GM12878 (cell line): ENCODE data around the gene URI1. TPM values are rescaled to one million over a fixed set of nuclear protein-coding genes. Genes with fewer than 3 reads are reported as not detected.
A peak's percentile ranks its signal among the peaks of the same experiment; 100 is the strongest.

Experiments
- ATF7 ChIP-seq: fragments of 450-650 bp; IDR thresholded peaks from 2 replicates; pipeline ENCODE4 v1.6.1; 2016; ENCODE audit warnings: low read depth, mild to moderate bottlenecking
- BHLHE40 ChIP-seq, 2 experiments: fragments of 450-650 bp in 1 of 2; IDR thresholded peaks; 2 replicates each; pipeline ENCODE4 v1.6.1; 2011 to 2017; ENCODE audit warnings: low read depth in 2 of 2, borderline replicate concordance in 1 of 2, improper control_type of control experiment in 1 of 2, low read length in 1 of 2, mild to moderate bottlenecking in 1 of 2
- ETV6 ChIP-seq, 2 experiments: fragments of 450-650 bp in 1 of 2; IDR thresholded peaks in 1 of 2; conservative IDR thresholded peaks in 1 of 2; 2 replicates each; pipeline ENCODE4 v1.6.1; 2014; ENCODE audit warnings: antibody characterized with exemption in 1 of 2, borderline replicate concordance in 1 of 2, low read depth in 1 of 2, mild to moderate bottlenecking in 1 of 2, moderate library complexity in 1 of 2
- IKZF1 ChIP-seq: fragments of 450-650 bp; conservative IDR thresholded peaks from 2 replicates; pipeline ENCODE4 v1.6.1; 2017; ENCODE audit warnings: antibody characterized with exemption, mild to moderate bottlenecking
- NFIC ChIP-seq: IDR thresholded peaks from 2 replicates; pipeline ENCODE4 v1.6.1; 2012; ENCODE audit warnings: low read depth, mild to moderate bottlenecking, inconsistent platforms, low read length, moderate library complexity
- NFYB ChIP-seq: IDR thresholded peaks from 2 replicates; pipeline ENCODE4 v1.6.1; 2011; ENCODE audit warnings: low read depth, mild to moderate bottlenecking, low read length, improper control_type of control experiment, moderate library complexity; ENCODE audit not compliant: insufficient read depth
- PKNOX1 ChIP-seq: fragments of 450-650 bp; IDR thresholded peaks from 2 replicates; pipeline ENCODE4 v1.6.1; 2016; ENCODE audit warnings: mild to moderate bottlenecking
- RELB ChIP-seq: fragments of 450-650 bp; IDR thresholded peaks from 2 replicates; pipeline ENCODE4 v1.6.1; 2017; ENCODE audit warnings: low read depth, mild to moderate bottlenecking, moderate library complexity
- RUNX3 ChIP-seq: IDR thresholded peaks from 2 replicates; pipeline ENCODE4 v1.6.1; 2012; ENCODE audit warnings: low read length, inconsistent platforms
- SMARCA5 ChIP-seq: fragments of 450-650 bp; IDR thresholded peaks from 2 replicates; pipeline ENCODE4 v1.6.1; 2017; ENCODE audit warnings: mild to moderate bottlenecking
- SRF ChIP-seq, 2 experiments: IDR thresholded peaks; 2 replicates each; pipeline ENCODE4 v1.6.1; 2011; ENCODE audit warnings: low read depth in 2 of 2, low read length in 2 of 2, mild to moderate bottlenecking in 1 of 2, moderate library complexity in 1 of 2
- SUPT20H ChIP-seq: IDR thresholded peaks from 2 replicates; pipeline ENCODE4 v1.6.1; 2011; ENCODE audit warnings: low read depth, mild to moderate bottlenecking, low read length, moderate library complexity, borderline replicate concordance; ENCODE audit not compliant: control insufficient read depth
- ZBTB11 ChIP-seq: fragments of 450-650 bp; formaldehyde crosslinking; IDR thresholded peaks from 2 replicates; pipeline ENCODE4 v1.5.0; 2022; ENCODE audit warnings: mild to moderate bottlenecking, missing genetic modification characterization
- polyA plus RNA-seq, 11 experiments: library from polyadenylated mRNA; depleted of rRNA in 4 of 11; unstranded in 6 of 11; stranded (reverse) in 5 of 11; fragments of >200 nt; fragmentation: Nextera tagmentation in 4 of 11; fragmentation: Illumina TruSeq in 1 of 11; extraction: Ambion mirVana in 4 of 11; extraction: Trizol in 1 of 11; gene quantifications; 1 replicate in 1 of 11; 2 replicates in 10 of 11; pipeline versions ENCODE4 v1.2.1 to v1.2.3, GENCODE V29; 2011 to 2016; ENCODE audit warnings: inconsistent platforms in 2 of 11, missing spikeins in 2 of 11, low read depth in 1 of 11
- total RNA-seq, 4 experiments: library from RNA; depleted of rRNA in 3 of 4; stranded (reverse); fragments of >200 nt in 3 of 4; fragmentation: Illumina TruSeq in 1 of 4; extraction: Trizol in 1 of 4; gene quantifications; 2 replicates each; pipeline versions ENCODE4 v1.2.1 to v1.2.3, GENCODE V29; 2013 to 2021
- TF ChIP-seq, protein P1 (sequence below): IDR thresholded peaks from 2 replicates; pipeline ENCODE4 v1.6.1; 2012; ENCODE audit warnings: low read depth, low read length, improper control_type of control experiment

The URI1 gene
- total and polyA plus RNA-seq, 10 of the 15 experiments (the other 5 are each of a cell fraction or from before 2014, with no cell fraction given): 15.2 to 94.2 (median 47.9) TPM

- 0 out of 2 replicates have a peak, but pooled peaks have one; percentile 10 for TF ChIP-seq ATF7
- no peak for TF ChIP-seq SMARCA5
- 0 out of 2 replicates have a peak, but pooled peaks have one; percentile 9 for TF ChIP-seq NFYB
- no peak for TF ChIP-seq ZBTB11 (CRISPR knock-in tag)
- TF ChIP-seq SUPT20H: no peak
- peak in 1 of 2 experiments; percentile 47; a peak in 2 of 4 replicates for TF ChIP-seq BHLHE40 (IDR thresholded peaks at IDR 0.05; ENCODE audit: borderline replicate concordance in 1 of 2, low read depth in 2 of 2, low read length in 1 of 2)
- TF ChIP-seq ETV6 (conservative IDR thresholded peaks at IDR 0.05 in 1 of 2, IDR thresholded peaks at IDR 0.05 in 1 of 2; ENCODE audit: borderline replicate concordance in 1 of 2, low read depth in 1 of 2): peak in 1 of 2 experiments; percentile 42; a peak in 1 of 4 replicates
- peak; percentile 46; the same call in 1 of the 2 replicates for TF ChIP-seq NFIC
- TF ChIP-seq SRF (IDR thresholded peaks at IDR 0.05; ENCODE audit: low read depth in 2 of 2, low read length in 2 of 2): no peak
- TF ChIP-seq IKZF1: peak; percentile 73
- TF ChIP-seq PKNOX1: no peak
- TF ChIP-seq RUNX3: peak; percentile 82
- peak; percentile 45; the same call in 1 of the 2 replicates for TF ChIP-seq RELB
- TF ChIP-seq, protein P1, sequence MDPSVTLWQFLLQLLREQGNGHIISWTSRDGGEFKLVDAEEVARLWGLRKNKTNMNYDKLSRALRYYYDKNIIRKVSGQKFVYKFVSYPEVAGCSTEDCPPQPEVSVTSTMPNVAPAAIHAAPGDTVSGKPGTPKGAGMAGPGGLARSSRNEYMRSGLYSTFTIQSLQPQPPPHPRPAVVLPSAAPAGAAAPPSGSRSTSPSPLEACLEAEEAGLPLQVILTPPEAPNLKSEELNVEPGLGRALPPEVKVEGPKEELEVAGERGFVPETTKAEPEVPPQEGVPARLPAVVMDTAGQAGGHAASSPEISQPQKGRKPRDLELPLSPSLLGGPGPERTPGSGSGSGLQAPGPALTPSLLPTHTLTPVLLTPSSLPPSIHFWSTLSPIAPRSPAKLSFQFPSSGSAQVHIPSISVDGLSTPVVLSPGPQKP: no peak
Observed at GRCh38 chr19:29928831-29929230, 13.2 kb upstream of the URI1 start (continued).
